K562 (cell line): Measurements from ENCODE around the gene SOX21. TPM values are rescaled to one million over a fixed set of nuclear protein-coding genes. Genes with fewer than 3 reads are reported as not detected.

Source experiments
- CBX2 ChIP-seq: fragments of 200-600 bp; sonication (generic); IDR thresholded peaks from one replicate; pipeline ENCODE4 v1.6.1; 2012; ENCODE audit warnings: mild to moderate bottlenecking, low read length, inconsistent platforms; ENCODE audit not compliant: insufficient read depth, poor library complexity, severe bottlenecking
- DNMT1 ChIP-seq: fragments of 450-650 bp; IDR thresholded peaks from 2 replicates; pipeline ENCODE4 v1.6.1; 2016; ENCODE audit warnings: antibody characterized with exemption, mild to moderate bottlenecking
- DPF2 ChIP-seq: fragments of 450-650 bp; IDR thresholded peaks from 2 replicates; pipeline ENCODE4 v1.6.1; 2016
- EP300 ChIP-seq: IDR thresholded peaks from 2 replicates; pipeline ENCODE4 v1.6.1; 2012; ENCODE audit warnings: low read length, improper control_type of control experiment
- ETS2 ChIP-seq: IDR thresholded peaks from 2 replicates; pipeline ENCODE4 v1.6.1; 2016; ENCODE audit warnings: borderline replicate concordance, missing genetic modification characterization, mild to moderate bottlenecking, moderate library complexity, missing compliant biosample characterization; ENCODE audit not compliant: poor library complexity, severe bottlenecking
- FOS ChIP-seq: IDR thresholded peaks from 3 replicates; pipeline ENCODE4 v1.6.1; 2011; ENCODE audit not compliant: insufficient read length; ENCODE audit errors: extremely low read depth
- FUS ChIP-seq: fragments of 200-400 bp; formaldehyde crosslinking; optimal IDR thresholded peaks from 2 replicates; pipeline ENCODE3; 2017; ENCODE audit warnings: low read depth, low read length
- GATAD2B ChIP-seq: fragments of 450-650 bp; IDR thresholded peaks from 2 replicates; pipeline ENCODE4 v1.6.1; 2017; ENCODE audit warnings: mild to moderate bottlenecking, borderline replicate concordance
- MEF2A ChIP-seq: IDR thresholded peaks from 2 replicates; pipeline ENCODE4 v1.6.1; 2011; ENCODE audit warnings: low read depth, mild to moderate bottlenecking, low read length, moderate library complexity; ENCODE audit not compliant: control insufficient read depth
- MIER1 ChIP-seq: fragments of 450-650 bp; IDR thresholded peaks from 2 replicates; pipeline ENCODE4 v1.6.1; 2016; ENCODE audit warnings: antibody characterized with exemption, mild to moderate bottlenecking, low read depth
- NBN ChIP-seq: fragments of 450-650 bp; IDR thresholded peaks from 2 replicates; pipeline ENCODE4 v1.6.1; 2016; ENCODE audit warnings: low read depth, mild to moderate bottlenecking
- NCOA6 ChIP-seq: fragments of 450-650 bp; IDR thresholded peaks from 2 replicates; pipeline ENCODE4 v1.6.1; 2017; ENCODE audit warnings: mild to moderate bottlenecking
- NFATC3 ChIP-seq: fragments of 450-650 bp; IDR thresholded peaks from 2 replicates; pipeline ENCODE4 v1.6.1; 2017; ENCODE audit warnings: mild to moderate bottlenecking
- NFYB ChIP-seq: IDR thresholded peaks from 2 replicates; pipeline ENCODE4 v1.6.1; 2011; ENCODE audit warnings: mild to moderate bottlenecking, moderate library complexity; ENCODE audit not compliant: insufficient read length; ENCODE audit errors: extremely low read depth
- SMAD4 ChIP-seq: fragments of 250-450 bp; sonication (Bioruptor Pico); conservative IDR thresholded peaks from 2 replicates; pipeline ENCODE4 v1.8.0; 2021; ENCODE audit warnings: inconsistent platforms, mild to moderate bottlenecking, moderate library complexity
- SRF ChIP-seq, 2 experiments: fragments of 250-450, 450-650 bp in 1 of 2; sonication (Bioruptor Pico) in 1 of 2; sonication (generic) in 1 of 2; formaldehyde crosslinking; IDR thresholded peaks; 2 replicates each; pipeline versions ENCODE4 v1.5.0 to v1.5.1; 2020 to 2022; ENCODE audit warnings: mild to moderate bottlenecking in 1 of 2, missing genetic modification reagents in 1 of 2
- TARDBP ChIP-seq: fragments of 450-650 bp; IDR thresholded peaks from 2 replicates; pipeline ENCODE4 v1.6.1; 2016
- ZKSCAN3 ChIP-seq: fragments of 250-450 bp; sonication (Bioruptor Pico); IDR thresholded peaks from 2 replicates; pipeline ENCODE4 v1.4.0; 2020
- ZNF263 ChIP-seq: sonication (generic); formaldehyde crosslinking; IDR thresholded peaks from 2 replicates; pipeline ENCODE4 v1.8.0; 2022; ENCODE audit warnings: mild to moderate bottlenecking, missing genetic modification reagents, borderline replicate concordance
- ZNF316 ChIP-seq: fragments of 450-650 bp; IDR thresholded peaks from 2 replicates; pipeline ENCODE4 v1.6.1; 2016
- ZNF77 ChIP-seq: fragments of 250-450 bp; sonication (Bioruptor Pico); IDR thresholded peaks from 2 replicates; pipeline ENCODE4 v1.5.0; 2020
- polyA plus RNA-seq, 8 experiments: library from polyadenylated mRNA; depleted of rRNA in 4 of 8; stranded (reverse) in 5 of 8; unstranded in 3 of 8; fragments of >200 nt; fragmentation: Nextera tagmentation in 2 of 8; fragmentation: Illumina TruSeq in 1 of 8; extraction: Ambion mirVana in 2 of 8; extraction: Trizol in 1 of 8; gene quantifications; 2 replicates each; pipeline versions ENCODE4 v1.2.1 to v1.2.3, GENCODE V29; 2011 to 2014; ENCODE audit warnings: inconsistent platforms in 1 of 8, missing spikeins in 1 of 8
- total RNA-seq, 7 experiments: library from RNA; depleted of rRNA in 6 of 7; stranded (reverse); fragments of >200 nt in 6 of 7; fragmentation: Illumina TruSeq in 2 of 7; extraction: Trizol in 2 of 7; gene quantifications; 2 replicates each; pipeline versions ENCODE4 v1.2.1 to v1.2.3, GENCODE V29; 2011 to 2021; ENCODE audit warnings: low replicate concordance in 1 of 7
- TF ChIP-seq, protein P1 (sequence below), 3 experiments: fragments of 200-800 bp in 1 of 3; sonication (Bioruptor generic) in 1 of 3; sonication (generic) in 1 of 3; formaldehyde crosslinking in 1 of 3; IDR thresholded peaks; 2 replicates each; pipeline versions ENCODE4 v1.6.1 to v1.8.0; 2016 to 2022; ENCODE audit warnings: mild to moderate bottlenecking in 2 of 3, missing compliant biosample characterization in 2 of 3, missing genetic modification characterization in 2 of 3, missing genetic modification reagents in 1 of 3
- TF ChIP-seq, protein P2 (sequence below): conservative IDR thresholded peaks from 2 replicates; pipeline ENCODE4 v1.6.1; 2011; ENCODE audit warnings: low read depth, mild to moderate bottlenecking, low read length; ENCODE audit not compliant: control insufficient read depth
- TF ChIP-seq, protein P3 (sequence below): fragments of 450-650 bp; IDR thresholded peaks from 2 replicates; pipeline ENCODE4 v1.6.1; 2018; ENCODE audit not compliant: partially characterized antibody
- TF ChIP-seq, protein P4 (sequence below): sonication (generic); formaldehyde crosslinking; IDR thresholded peaks from 2 replicates; pipeline ENCODE4 v1.9.0; 2022; ENCODE audit warnings: mild to moderate bottlenecking, missing genetic modification reagents

Gene SOX21
- total and polyA plus RNA-seq, 9 of the 15 experiments (the other 6 are each of a cell fraction or from before 2014, with no cell fraction given), result 0.07 TPM; not detected in 8

DNA sequence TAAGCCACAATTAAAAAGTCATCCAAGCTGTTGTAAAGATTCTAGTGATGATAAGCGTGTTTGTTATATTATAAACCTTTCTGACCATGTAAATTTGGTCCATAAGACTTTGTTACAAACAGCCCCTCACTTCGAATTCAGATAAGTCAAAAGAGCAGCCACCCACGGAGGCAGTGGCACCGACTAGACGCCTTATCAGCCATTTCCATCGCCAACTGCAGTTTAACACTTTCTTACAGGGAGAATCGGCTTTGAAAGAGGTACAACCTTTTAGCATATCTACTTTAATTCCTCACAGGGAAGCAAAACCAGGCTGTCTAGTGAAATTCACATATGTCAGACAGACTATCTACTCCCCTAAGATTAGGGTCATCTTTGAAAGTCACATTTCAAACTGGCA lies 47.5 kb downstream of the SOX21 start (continued):
- no peak for TF ChIP-seq TARDBP
- TF ChIP-seq FUS, result no peak
- TF ChIP-seq EP300, result peak; percentile 29; the same call in 1 of the 2 replicates
- TF ChIP-seq SMAD4 (CRISPR knock-in tag), result 0 out of 2 replicates have a peak, but pooled peaks have one; percentile 28
- TF ChIP-seq FOS, result no peak
- no peak for TF ChIP-seq CBX2
- TF ChIP-seq MEF2A, result no peak
- no peak for TF ChIP-seq ZNF316
- TF ChIP-seq, protein P1, sequence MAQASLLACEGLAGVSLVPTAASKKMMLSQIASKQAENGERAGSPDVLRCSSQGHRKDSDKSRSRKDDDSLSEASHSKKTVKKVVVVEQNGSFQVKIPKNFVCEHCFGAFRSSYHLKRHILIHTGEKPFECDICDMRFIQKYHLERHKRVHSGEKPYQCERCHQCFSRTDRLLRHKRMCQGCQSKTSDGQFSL (CRISPR knock-in tag; IDR thresholded peaks at IDR 0.05), result no peak
- TF ChIP-seq, protein P1 (tag; IDR thresholded peaks at IDR 0.05), result no peak
- no peak for TF ChIP-seq NBN
- no peak for TF ChIP-seq NCOA6
- no peak for TF ChIP-seq MIER1
- no peak for TF ChIP-seq GATAD2B
- TF ChIP-seq ZNF263, result no peak
- no peak for TF ChIP-seq SRF (CRISPR knock-in tag; IDR thresholded peaks at IDR 0.05)
- TF ChIP-seq DNMT1, result no peak
- TF ChIP-seq ZKSCAN3, result no peak
- TF ChIP-seq ETS2, result no peak
- no peak for TF ChIP-seq NFYB
- 0 out of 2 replicates have a peak, but pooled peaks have one; percentile 34 for TF ChIP-seq DPF2
- no peak for TF ChIP-seq ZNF77 (CRISPR knock-in tag)
- TF ChIP-seq, protein P2, sequence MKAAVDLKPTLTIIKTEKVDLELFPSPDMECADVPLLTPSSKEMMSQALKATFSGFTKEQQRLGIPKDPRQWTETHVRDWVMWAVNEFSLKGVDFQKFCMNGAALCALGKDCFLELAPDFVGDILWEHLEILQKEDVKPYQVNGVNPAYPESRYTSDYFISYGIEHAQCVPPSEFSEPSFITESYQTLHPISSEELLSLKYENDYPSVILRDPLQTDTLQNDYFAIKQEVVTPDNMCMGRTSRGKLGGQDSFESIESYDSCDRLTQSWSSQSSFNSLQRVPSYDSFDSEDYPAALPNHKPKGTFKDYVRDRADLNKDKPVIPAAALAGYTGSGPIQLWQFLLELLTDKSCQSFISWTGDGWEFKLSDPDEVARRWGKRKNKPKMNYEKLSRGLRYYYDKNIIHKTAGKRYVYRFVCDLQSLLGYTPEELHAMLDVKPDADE, result no peak
- TF ChIP-seq, protein P3, sequence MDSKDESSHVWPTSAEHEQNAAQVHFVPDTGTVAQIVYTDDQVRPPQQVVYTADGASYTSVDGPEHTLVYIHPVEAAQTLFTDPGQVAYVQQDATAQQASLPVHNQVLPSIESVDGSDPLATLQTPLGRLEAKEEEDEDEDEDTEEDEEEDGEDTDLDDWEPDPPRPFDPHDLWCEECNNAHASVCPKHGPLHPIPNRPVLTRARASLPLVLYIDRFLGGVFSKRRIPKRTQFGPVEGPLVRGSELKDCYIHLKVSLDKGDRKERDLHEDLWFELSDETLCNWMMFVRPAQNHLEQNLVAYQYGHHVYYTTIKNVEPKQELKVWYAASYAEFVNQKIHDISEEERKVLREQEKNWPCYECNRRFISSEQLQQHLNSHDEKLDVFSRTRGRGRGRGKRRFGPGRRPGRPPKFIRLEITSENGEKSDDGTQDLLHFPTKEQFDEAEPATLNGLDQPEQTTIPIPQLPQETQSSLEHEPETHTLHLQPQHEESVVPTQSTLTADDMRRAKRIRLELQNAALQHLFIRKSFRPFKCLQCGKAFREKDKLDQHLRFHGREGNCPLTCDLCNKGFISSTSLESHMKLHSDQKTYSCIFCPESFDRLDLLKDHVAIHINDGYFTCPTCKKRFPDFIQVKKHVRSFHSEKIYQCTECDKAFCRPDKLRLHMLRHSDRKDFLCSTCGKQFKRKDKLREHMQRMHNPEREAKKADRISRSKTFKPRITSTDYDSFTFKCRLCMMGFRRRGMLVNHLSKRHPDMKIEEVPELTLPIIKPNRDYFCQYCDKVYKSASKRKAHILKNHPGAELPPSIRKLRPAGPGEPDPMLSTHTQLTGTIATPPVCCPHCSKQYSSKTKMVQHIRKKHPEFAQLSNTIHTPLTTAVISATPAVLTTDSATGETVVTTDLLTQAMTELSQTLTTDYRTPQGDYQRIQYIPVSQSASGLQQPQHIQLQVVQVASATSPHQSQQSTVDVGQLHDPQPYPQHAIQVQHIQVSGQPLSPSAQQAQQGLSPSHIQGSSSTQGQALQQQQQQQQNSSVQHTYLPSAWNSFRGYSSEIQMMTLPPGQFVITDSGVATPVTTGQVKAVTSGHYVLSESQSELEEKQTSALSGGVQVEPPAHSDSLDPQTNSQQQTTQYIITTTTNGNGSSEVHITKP, result no peak
- TF ChIP-seq NFATC3, result no peak
- TF ChIP-seq, protein P4, sequence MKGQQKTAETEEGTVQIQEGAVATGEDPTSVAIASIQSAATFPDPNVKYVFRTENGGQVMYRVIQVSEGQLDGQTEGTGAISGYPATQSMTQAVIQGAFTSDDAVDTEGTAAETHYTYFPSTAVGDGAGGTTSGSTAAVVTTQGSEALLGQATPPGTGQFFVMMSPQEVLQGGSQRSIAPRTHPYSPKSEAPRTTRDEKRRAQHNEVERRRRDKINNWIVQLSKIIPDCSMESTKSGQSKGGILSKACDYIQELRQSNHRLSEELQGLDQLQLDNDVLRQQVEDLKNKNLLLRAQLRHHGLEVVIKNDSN, result no peak
